D341Med (cell line): ENCODE measurements around the gene FAM240A.
"Not testable (repeated sequence)": the region's sequence is repeated elsewhere in the genome, so short reads cannot be mapped to it uniquely, and the experiment has no call there.

ENCODE experiments used
- DNase-seq: peaks from one replicate; pipeline ENCODE4 v3.0.0; 2012; ENCODE audit warnings: low spot score

Gene FAM240A

DNA sequence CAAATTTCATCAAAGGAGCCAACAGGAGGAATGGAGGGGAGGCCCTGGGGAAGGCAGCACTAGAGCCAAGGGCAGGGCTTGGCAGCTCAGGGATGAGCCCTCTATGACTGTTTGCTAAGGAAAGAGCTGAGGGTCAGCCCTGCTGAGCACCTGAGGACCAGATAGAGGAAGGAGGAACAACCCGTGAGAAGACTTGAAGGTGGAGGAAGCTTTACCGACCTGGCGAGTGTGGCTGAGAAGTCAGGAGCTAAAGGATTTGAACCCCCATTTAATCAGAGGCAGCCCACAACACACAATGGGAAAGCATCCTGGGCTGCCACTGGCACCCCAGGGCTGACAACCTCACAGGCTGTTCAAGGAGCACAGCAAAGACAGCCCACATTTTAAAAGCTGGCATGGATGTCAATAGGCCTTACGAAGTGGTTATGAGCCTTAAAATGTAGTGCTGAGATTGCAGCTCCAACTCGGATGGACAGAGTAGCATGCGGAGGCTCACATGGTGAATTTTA lies 25.5 kb upstream of the FAM240A start:
- no peak for DNase-seq

DNA sequence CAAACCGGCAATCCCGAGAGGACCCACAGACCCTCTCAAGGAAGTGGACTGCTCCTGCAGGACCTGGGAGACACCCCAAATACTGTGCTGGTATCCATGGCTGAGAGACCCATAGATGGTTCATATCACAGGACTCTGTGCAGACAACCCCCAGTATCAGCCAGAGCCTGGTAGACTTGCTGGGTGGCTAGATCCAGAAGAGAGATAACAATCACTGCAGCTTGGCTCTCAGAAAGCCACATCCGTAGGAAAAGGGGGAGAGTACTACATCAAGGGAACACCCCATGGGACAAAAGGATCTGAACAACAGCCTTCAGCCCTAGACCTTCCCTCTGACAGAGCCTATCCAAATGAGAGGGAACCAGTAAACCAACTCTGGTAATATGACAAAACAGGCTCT lies 25.1 kb upstream of the FAM240A start:
- DNase-seq: not testable (repeated sequence)

DNA sequence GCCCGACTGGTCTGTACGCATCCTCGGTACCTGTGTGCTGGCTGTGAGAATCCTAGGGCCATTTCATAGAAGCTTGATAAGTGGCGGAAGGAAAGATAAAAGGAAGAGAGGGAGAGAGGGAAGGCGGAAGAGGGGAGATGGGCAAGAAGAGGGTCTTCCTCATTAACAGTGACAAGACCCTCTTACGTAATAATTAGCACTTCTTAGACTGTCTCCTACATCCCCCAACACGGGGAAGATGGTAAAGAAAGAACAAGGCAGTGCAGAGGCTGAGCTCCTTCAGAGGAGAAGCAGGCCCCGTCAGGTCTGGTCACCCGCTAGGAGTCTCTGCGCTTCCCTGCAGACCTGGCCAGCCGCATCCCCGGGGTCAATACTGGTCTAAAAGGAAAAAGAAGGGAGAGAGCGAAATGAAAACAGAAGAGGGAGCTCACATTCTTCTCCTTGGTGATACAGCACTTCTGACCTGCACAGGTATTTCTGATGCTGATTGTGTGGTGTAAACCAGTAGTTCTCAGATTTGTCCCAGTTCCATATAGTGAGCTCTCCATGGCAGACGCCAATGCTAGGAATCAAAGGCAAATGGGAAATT lies 19.0 kb upstream of the FAM240A start:
- DNase-seq: no peak

DNA sequence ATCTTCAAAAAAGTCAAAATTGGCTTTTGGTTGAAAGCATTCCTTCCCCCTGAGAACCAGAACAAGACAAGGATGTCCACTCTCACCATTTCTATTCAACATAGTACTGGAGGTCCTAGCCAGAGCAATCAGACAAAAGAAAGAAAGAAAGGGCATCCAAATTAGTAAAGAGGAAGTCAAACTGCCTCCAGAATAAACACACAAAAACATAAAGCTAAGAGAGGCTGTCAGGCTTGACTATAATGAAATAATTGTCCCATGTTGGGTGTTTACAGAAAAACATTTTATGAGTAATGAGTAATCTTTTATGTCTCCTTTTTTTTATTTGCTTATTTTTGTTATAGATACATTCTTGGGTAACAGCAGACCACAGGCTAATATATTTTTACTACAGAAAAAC lies 18.3 kb upstream of the FAM240A start:
- no peak for DNase-seq

DNA sequence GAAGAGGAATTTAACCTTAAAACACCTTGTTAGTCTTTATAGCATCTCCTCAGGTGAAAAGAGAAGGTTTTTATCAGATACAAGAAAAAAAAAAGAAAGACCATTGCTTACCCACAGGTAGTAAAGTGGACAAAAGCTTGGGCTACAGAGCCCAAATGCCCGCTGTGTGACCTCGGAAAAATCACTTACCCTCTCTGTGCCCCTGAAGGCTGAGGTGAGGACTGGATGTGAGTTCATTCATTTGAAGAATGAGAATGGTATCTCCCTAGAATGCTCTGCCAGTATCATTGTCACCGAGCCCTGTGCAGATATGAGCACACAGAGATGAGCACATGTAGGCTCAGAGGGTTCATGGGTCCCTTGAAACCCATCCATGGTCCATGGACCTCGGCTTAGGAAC lies 17.6 kb upstream of the FAM240A start:
- no peak for DNase-seq

DNA sequence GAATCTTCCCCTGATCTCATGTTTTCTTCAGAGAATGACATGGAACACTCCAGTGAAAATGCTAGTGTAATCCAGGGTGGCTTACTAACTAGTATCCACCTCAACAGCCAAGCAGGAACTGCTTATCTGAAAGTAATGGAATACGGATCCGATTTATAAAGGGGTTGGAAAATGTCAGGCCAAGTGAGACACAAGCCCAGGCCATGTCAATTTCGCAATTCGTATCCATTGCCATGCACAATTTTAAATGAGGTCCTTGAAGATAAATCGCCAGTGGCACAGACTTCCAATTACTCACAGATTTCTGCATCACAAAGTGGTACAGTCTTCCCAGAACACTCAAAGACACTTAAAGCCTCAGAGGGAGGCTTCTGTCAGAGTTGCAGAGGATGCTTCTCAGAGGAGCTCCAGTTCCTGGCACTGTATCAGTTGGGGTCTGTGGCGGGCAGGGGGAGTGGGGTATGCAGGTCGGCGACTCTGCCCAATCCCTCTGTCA lies 16.5 kb upstream of the FAM240A start:
- DNase-seq: no peak

DNA sequence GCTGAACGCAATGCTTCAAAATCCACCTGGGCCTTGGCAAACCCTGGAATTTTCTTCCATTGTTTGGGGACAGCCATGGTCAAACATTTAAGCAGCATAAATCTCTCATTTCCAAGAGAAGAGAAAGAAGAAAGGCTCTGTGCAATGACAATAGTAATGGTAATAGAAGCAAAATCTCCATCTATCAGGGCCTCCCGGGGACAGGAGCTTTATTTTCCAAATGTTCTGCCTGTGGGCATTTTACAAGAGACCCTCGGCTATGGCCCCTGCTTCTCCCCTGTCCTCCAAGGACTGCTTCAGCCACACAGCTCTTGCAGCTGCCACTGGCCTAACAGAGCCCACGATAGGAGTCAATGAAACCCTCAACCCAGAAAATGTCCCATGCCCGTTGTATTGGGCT lies 12.7 kb upstream of the FAM240A start:
- DNase-seq: no peak

DNA sequence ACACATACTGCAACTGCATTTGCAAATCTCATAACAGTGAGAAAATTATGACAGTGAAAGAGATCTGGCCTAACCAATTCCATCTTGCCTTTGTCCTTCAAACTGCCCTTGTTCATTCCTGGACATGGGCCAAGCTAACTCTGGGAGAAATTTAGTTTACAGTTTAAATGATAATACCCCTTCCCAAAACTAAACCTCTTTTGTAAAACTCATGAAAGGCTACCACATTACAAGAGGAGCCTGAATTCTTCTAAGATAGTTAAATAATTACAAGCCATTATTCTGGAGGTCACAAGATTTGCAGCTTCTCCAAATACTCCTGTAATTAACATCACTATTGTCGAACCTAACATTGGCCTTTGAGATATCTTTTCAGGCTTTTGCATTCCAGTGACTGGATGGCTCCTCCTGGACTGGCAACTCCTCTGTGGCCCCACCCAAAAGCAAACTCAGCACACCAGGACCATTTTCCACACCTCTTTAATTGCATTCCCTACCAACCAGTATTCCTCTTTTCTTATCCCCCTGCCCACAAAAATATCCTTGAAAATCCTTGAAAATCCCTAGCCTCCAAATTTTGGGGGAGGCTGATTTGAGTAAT lies 8.8 kb upstream of the FAM240A start:
- no peak for DNase-seq

DNA sequence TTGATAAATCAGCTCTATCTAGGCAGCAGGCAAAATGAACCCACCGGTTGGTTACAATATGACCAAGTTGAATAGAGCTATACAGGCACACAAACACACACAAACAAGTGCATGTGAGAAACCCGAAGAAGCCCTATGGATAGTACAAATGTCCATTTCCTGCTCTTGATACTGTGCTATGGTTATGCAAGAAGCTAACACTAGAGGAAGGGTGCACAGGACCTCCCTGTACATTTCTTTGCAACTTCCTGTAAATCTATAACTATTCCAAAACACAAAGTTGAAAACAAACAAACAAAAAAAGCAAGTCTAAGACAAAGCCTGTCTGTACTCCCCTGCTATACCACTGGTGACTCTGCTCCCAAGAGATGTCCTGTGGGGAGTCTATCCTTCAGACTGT lies 8.2 kb upstream of the FAM240A start:
- DNase-seq: no peak

DNA sequence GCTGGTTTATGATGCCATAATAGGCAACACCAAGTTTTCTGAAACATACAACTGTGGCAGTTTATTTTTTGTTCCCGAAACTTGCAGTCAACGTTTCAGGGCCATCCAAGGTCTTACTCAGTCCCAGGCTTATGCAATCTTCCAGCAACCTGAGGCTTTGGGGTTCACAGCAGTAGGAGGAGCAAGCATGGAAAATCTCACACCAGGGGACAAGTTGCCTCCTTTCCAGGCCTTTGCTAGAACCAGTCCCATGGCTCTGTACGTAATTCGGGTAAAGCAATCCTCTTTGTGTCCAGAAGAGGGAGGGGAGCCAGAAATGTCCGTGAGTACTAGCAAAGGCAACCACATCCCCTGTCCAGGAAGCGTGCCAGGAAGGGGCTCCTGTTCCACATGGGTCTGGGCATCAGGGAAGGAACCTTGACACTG lies 4.7 kb upstream of the FAM240A start:
- DNase-seq: no peak

DNA sequence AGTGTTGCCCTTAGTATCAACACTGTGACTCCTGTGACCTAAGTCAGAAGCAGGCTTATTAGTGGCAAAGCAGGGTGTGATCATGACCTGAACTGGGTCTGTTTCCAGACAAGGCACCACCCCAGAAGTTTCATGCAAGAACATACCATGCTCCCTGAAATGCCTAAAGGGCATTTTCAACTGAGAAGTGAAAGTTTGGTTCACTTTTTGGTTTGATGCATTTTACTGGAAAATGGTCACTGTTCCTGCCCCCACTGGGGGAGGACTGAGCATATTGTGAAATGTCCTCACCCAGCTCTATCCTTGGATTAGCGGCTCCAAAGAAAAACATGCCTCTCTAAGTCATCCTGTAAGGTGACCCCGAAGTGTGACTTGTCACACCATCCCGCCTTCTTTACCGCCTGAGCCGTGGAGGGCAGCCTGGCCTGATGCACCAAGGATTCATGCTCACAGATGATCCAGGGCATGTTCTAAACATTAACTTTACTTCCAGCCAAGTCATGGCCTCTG lies 3.1 kb upstream of the FAM240A start:
- no peak for DNase-seq

DNA sequence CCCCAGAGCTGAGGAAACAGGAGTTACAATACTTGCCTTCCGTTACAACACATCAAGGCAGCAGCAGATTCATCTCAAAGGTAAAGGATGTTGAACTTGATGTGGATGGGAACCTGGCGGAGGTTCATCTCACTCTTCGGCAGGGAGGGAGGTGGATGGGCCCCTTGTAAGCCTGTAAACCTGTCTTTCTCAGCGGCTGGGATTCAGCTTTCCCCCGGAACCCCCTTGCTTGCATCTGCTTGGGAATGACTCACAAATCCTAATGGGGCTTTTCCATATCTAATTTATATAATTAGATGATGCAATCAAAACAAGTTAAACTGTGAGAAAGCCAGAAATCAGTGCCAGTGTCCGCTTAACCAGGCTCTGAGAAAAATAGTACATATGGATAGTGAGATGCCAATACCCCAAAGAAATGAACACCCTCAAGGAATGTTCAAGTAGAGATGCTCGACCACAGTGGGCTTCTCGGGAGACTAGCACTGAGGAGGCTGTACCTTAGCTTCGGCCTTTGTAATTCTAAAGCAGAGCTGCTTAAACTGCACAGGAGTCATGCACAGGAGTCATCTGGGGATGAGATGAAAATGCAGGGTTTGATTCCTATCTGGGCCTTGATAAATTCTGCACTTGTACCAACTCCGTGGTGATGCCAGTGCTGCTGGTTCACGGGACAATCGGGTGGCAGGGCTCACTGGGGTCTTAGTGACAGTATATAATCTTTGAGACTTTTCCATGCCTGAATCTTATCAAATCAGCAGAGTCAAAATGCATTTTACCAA lies 2.2 kb upstream of the FAM240A start:
- DNase-seq: no peak

DNA sequence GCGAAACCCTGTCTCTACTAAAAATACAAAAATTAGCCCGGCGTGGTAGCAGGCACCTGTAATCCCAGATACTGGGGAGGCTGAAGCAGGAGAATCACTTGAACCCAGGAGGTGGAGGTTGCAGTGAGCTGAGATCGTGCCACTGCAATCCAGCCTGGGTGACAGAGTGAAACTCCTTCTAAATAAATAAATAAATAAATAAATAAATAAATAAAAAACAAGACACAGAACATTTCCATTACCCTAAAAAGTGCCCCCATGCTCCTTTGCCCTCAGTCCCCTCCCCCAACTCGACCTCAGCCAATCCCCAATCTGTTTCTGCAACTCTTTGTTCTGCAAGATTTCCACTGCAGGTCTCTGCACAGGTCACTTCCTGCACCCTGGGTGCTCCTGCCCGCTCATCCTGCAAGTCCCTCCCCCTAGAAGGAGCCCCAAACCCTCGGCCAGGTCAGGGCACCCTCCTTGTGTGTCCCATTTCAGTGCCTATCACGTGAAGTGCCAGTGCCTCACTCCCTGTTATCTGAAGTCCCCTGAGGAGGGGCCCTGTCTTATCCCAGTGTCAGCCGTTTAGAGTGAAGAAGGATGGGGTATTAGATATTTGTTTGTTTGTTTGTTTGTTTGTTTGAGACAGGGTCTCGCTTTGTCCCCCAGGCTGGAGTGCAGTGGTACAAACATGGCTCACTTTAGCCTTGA lies 1.1 kb downstream of the FAM240A start:
- no peak for DNase-seq

DNA sequence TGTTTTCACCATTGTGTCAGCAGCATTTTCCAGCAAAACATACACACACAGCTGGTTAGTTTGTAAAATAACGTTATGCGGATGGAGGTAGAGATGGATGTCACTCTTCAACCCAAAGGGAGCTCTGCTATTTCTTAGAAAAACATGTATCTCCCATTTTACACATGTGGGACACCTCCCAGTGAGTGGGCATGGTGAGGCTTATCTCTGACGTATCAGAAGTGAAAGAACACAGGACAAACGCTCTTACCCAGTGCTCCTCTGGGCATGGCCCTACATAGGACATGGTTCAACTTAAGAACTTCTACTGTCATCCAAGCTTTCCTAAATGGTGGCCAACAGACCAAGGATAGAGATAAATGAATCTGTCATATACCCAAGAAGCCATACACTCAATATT lies 2.1 kb downstream of the FAM240A start:
- no peak for DNase-seq

DNA sequence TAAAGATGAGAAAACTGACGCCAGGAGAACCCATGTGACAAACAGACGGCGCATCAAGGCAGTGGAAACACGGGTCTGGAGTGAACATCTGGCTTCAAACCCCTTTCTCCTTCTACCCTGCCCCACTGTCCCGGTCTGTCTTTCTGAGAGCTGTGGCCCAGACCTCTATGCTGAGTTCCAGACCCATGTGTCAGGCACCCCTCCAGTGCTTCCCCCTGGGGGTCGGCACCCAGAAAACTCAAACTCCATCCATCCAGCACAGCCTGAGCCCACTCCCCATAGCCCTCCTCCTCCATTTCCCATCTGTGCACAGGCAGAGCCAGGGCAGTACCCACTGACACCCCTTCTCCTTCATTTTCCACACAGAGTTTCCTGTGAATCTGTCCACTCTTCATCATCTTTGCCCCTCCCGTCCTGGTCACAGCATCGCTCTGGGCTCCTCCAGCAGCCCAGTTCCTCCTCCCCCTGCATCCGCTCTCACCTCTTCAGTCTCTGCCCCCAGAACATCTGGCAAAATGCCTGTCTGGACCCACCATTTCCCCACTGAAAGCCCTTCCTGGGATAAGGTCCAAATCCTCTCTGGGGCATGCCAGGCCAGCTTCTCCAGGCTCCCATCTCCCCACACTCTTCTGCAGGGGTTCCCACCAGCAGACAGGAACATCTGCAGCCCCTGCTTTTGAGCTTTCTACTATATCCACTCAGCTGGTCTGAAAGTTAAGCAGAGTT lies 2.9 kb downstream of the FAM240A start:
- no peak for DNase-seq

DNA sequence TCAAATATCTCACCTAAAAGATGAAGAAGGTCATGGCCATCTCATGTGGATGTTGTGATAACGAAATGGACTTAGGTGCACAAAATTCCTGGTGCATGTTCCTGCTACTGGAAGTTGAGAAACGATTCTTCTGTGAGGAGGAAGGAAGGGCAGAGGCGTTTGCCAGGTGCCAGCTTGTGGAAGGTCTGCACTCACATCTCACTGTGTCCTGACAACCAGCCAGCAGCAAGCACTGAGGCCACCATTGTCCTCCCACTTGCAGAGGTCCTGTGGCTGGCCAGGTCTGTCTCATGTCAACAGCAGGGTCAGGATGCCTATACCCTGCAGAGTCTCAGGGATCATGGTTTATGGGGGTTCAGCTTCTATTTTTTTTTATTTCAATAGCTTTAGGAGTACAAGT lies 3.7 kb downstream of the FAM240A start:
- DNase-seq: no peak

DNA sequence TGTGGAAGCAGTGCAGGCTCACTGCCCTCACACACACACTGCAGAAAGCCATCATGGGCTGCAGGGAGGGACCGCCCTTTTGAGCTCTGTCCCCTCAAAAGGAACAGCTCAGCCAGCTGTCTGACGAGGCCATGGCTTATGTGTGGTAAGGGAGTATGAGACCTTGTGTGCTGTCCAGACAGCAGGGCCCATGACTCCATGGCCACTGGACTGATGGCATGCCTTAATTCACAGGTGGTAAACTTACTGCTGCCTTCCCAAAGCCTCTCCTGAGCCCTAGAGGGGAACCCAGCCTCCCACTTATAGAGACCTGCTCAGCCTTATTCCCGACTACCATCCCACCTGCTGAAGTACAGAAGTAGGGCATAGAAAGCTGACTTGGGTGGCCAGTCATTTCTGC lies 5.6 kb downstream of the FAM240A start:
- no peak for DNase-seq

DNA sequence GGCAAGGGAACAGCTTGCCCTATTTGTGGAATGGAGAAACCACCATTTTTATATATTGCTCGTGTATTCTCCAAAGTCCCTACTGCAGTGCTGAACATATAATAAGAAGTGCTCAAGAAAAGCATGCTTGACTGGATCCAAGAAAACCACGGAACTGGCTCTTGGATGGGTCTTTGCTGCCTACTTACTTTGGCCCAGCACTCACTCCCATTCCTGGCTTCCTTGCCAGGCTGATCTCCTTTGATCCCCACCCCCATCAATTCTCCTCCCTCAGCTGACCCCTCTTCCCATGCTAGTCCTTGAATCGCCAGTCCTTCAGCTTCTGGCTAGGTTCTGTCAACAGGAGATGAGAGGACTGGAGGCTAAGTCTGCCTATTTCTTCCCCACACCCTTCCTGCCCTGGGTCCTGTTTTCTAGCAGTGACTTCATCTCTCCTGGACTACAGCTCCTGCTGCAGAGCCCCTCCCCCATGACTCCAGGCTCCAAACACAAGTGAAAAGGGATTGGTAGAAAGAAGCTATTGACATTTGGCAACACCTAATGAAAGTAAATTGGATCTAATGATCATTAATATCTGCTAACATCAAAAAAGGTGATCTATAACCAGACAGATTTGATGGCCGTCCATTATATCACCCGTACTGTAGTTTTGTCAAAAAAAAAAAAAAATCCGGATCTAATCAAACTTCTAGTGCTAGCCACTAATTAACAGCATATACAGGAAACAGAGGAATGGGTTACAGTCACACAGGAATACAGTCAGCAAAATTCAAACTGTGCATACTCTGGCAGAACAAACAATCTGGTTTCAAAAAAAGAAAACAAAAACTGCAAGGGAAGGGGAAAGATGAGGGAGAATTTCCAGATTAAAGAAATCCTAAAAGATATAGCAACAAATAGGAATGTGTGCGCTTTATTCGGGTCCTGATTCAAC lies 7.8 kb downstream of the FAM240A start:
- no peak for DNase-seq

DNA sequence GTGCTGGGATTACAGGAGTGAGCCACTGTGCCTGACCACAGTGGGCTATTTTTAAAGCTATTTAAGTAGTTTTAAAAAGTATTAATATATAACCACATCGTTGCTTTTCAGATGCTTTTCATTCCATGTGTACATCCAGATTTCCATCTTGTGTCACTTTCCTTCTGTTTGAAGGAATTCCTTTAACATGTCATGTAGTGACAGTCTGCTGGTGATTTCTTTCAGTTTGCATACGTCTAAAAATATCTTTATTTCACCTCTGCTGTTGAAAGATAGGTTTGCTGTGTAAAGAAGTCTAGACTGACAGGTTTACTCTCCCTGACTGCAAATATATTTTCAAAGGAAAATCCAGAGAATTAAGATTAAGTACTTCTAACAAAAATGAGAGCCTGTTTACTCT lies 12.2 kb downstream of the FAM240A start:
- DNase-seq: no peak

DNA sequence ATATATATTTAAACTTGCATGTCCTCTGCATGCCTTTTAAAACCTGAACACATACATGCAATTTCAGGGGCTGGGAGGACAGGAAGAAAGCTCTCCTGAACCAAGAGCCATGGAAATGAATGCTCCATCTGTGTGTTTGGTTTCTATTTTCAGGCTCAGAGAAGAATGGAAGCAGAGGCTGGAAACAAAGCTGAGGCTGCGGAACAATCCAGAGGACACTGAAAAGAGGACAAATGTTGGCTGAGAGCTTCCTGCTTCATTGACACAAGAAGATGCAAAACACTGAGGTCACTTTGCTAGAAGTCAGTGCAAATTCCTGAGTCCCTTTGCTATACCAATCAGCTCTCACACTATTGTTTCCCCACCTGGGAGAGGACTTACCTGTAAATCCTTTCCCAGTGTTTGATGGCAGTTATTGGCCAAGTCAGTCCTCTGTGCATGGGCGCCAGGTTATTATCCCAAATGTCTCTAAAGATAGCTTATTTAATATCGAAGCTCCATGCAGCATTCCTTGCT lies 12.7 kb downstream of the FAM240A start:
- DNase-seq: no peak
